NCI-H1417 (cell line): Measurements from ENCODE around the gene NSUN7.
A peak's percentile ranks its signal among the peaks of the same experiment; 100 is the strongest.
"Not testable (repeated sequence)": the region's sequence is repeated elsewhere in the genome, so short reads cannot be mapped to it uniquely, and the experiment has no call there.

Source experiments
- DNase-seq, 3 experiments: peaks; one replicate each; lab custom pipeline; 2025; lab: John Stamatoyannopoulos, UW

NSUN7 gene, protein sequence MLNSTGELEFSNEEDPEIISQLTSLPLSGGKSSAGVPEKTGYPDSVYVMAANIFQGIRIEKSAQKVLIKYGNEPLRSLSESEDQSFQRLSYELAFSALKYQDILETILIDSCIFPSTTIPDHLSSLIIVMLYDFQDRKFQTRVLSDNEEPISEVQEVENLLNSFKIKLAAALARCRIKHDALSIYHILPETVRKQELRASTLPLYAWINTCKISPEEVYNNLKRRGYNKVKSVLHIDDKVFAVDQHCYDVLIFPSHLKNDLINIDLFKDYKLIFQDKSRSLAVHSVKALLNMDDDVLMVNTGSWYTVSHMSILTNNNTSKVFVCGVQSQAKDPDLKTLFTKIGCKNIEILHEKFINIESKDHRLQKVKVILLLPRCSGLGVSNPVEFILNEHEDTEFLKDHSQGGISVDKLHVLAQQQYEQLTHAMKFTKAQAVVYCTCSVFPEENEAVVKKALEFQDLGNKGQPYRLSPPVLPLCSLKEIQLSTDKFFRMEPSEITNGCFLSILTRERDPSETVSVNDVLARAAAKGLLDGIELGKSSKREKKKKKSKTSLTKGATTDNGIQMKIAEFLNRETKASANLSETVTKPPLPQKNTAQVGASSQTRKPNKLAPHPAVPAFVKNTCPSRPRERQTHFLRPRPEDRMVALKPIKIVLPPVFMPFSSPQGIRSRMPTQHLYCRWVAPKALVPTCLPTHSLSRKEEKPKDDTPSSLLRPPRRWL

DNA sequence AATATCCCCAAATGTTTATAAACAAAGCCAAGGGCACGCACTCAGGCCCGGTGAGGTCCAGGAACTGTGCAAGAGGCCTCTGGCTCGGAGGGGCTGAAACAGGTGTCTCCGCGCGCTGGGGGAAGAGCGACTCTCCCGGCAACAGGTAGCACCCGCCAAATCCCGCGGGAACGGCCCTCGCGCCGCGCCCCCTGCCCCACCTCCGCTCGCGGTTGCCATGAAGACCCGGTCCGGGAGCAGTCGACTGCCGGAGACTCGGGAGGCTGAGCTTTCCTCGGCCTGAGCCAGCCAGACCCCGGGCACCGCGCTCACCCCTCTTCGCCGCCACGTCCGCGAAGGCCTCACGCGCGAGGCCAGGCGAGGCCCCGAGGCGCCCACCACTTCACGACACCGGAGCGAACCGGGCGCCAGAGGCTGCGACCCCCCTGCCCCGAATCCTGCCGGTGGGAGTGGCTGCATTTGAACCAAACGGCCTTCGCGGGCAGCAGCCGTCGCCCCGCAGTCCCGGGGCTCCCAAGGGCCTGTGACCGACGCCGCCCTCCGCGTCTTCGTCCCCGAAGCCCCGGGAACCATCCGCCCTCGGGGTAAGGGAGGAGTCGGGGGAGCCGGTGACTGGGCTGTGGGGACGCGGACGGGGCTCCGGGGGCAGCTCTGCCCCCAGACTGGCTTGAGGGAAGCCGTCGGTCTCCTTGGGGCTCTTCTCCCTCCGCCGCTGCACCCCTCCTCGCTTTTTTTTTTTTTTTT, at the start of gene NSUN7:
TSS of gene NSUN7 (plus strand) at position 239 of the 744 bp plus-strand sequence. CDS start 739 bp downstream, outside the sequence.
- DNase-seq = peak; percentile 86 to 94 (median 91)

DNA sequence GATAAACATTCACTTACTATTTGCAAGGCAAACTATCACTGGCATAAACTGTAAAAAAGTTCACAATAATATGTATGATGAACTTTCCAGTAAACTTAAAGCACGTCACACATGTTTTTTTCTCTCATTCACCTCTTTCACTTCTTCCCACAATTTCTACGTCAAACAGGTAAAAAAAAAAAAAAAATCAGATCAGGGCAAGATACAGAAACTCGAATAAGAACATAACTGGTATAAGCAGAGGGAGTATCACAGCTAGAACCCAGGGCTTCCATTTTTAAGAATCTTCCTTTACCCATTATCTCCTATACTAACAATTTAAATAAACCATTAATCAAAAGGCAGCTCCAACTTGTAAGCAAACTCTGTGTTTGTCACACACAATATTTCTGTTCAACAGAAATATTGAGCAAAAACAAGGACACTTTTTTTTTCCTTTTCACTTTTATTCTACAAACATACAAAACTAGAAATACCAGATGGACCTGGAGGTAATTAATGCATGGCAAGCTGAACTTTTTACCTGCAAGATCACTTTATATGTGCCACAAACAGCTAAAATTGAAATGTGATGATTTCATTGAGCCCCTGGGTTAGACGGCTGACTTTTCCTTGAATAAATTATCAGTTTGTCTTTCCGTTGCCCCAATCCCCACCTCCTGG, 47.5 kb upstream of the NSUN7 start:
- DNase-seq = no peak

DNA sequence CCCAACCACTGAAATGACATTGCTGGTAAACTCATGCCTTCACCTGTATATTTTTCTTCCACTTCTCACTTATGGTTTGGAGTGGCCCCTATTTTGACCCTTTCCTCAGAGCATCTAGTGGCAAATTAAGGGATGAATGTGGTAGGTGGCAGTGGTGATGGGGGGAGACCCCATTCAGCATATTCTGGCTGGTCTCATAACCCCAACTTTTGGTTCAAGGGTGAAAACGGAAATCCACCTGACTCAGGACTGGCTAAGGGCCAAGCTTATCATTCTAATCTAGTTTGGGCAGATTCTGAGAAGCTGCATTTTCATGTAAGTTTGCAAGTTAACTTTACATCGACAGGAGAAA, 47.0 kb upstream of the NSUN7 start:
- no peak for DNase-seq

DNA sequence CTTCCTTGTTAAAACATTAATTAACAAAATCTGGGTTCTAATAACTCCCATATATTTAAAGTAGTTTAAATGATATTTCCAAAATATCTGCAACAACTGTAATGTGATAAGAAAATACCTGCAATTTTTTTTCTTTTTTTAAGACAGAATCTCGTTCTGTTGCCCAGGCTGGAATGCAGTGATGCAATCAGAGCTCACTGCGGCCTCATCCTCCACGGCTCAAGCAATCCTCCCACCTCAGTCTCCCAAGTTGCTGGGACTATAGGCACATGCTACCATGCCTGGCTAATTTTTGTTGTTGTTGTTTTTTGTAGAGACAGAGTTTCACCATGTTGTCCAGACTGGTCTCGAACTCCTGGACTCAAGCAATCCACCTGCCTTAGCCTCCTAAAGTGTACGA, 45.7 kb upstream of the NSUN7 start:
- no peak for DNase-seq

DNA sequence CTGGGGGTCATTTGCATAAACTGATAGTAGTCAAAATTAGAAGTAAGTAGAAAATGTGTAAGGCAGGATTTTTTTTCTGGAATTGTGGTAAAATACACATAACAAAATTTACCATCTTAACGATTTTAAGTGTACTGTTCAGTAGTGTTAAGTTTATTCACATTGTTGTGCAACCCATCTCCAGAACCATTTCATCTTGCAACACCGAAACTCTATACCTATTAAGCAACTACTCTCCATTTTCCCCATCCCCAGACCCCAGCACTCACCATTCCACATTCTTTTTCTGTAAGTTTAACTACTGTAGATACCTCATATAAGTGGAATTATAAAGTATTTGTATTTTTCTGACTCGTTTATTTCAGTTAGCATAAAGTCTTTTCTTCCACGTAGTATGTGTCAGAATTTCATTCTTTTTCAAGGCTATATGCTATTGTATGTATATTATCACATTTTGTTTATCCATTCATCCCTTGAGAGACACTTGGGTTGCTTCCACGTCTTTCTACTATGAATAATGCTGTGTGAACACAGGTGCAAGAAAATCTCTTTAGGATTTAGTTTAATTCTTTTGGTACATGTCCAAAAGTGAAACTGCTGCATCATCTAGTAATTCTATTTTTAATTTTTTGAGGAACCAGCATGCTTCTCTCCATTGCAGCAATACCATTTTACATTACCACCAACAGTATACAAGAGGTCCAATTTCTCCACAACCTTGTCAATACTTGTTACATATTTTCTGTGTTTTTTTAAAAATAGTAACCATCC, 39.1 kb upstream of the NSUN7 start:
- no peak for DNase-seq

DNA sequence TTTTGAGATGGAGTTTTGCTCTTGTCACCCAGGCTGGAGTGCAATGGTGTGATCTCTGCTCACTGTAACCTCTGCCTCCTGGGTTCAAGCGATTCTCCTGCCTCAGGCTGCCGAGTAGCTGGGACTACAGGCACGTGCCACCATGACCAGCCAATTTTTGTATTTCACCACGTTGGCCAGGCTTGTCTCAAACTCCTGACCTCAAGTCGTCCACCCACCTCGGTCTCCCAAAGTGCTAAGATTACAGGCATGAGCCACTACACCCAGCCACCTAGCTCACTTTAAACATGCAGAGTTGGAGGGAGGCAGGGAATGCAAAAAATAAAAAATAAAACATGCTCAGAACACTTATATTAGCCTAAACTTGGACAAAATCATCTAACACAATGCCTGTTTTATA, 36.8 kb upstream of the NSUN7 start:
- not testable (repeated sequence) for DNase-seq

DNA sequence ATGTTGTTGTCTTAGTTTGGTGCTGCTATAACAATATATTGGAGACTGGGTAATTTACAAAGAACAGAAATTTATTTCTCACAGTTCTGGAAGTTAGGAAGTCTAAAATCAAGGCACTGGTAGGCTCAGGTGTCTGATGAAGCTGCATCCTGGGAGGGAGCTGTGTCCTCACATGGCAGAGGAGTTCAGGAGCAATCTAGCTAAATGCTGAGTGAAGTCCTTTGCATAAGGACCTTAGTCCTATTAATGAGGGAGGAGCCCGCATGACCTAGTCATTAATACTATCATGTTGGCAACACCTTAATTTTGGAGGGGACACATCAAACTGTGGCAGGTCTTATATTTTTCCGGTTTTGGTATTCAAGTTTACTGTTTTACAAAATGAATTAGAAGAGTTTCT, 36.0 kb upstream of the NSUN7 start:
- DNase-seq = no peak

DNA sequence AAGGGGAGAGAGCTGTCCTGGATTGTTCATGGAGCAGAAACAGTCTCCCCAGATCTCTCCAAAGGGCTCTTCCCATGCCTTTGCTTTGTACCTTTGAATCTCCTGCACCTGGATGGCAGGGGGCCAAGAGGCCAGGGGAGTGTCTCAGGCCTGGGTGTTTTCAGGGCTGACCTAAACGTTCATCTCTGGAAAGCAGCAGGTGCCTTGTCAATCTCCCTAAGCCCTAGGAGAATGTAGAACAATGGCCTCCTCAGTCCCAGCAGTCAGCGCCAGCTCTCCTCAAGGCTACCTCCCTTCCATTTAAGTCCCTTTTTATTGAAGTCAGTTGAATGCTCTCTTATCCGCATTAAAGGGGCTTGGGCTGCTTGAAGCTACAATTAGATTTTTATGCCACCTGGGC, 31.2 kb upstream of the NSUN7 start:
- peak; percentile 31 to 80 (median 50) for DNase-seq

DNA sequence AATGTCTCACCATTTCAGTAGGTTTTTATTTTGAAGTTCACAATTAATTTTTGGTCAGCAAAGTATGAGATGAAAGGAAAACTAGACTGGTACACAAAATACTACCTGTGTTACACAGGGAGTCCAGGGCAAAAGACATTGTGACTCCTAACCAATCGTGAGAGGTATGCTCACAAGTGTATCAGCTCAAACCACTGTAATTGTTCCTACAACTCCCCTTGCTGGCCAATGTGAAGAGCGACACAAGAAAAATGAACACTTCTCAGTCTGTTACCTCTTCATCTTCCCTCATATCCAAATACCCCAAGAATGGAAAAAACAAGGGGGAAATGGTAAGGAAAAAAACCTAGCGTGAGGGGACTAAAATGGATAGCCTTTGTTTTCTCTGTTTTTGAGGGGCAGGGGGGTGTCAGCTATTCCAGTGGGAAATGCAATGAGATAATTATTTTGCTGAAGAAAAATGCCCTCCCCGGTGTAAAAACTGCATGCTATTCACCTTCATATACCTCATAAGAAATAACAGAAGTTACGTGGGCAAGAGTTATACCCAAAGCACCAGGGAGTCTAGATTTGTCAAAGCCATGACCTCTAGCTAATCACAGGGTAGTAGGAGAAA, 30.6 kb upstream of the NSUN7 start:
- peak; percentile 55 to 86 (median 69) for DNase-seq

DNA sequence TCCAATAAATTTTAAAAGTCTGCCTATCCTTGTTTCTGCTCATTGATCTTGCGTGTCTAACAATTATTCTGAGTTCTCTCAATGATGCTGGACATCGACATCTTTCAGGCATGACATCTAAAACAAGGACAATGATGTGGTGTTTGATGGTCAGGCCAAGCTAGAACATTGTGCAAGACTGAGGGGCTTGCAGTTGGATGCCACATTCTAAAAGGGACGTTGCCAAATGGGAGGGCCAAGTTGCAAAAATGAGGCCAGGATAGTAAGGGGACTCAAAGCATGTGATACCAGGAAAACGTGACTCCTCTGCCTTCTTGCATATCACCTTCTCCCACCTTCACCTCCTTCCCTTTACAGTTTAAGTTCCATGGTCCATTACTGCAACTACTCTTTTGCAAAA, 29.4 kb upstream of the NSUN7 start:
- DNase-seq = no peak

DNA sequence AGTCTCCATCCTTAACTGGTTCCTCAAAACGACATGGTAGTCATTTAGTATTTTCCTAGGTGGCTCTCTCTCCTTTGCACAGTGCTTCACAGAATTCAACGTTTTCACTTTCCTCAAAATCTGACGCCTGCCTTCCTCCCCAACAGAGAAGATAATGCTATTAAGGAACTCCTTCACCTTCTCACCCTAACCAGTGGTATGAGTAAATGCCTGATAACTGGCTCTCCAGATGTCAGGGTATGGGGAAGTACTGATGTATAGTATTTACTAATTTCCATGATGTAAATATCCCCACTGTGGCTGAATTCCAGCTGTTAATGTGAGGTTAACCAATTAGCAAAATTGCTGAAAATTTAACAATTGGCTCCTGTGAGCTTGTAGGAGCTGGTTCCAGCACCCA, 28.8 kb upstream of the NSUN7 start:
- no peak for DNase-seq

DNA sequence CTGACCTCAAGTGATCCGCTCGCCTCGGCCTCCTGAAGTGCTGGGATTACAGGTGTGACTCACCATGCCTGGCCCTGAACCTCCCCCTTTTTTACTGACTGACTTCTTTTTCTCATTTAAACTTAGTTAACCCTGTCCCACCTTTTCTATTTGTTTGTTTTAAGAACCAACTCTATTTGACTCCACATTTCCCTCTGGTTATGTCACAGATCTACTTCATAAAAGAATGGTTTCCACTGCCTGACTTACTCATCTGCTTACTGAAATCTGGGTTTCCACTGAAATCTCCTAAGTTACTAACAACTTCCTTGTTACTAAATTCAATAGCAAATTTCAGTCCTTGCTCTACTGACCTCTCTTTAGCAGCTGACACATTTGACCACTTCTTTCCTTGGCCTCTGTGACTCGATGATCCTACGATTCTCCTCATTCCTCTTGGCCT, 28.0 kb upstream of the NSUN7 start:
- no peak for DNase-seq

DNA sequence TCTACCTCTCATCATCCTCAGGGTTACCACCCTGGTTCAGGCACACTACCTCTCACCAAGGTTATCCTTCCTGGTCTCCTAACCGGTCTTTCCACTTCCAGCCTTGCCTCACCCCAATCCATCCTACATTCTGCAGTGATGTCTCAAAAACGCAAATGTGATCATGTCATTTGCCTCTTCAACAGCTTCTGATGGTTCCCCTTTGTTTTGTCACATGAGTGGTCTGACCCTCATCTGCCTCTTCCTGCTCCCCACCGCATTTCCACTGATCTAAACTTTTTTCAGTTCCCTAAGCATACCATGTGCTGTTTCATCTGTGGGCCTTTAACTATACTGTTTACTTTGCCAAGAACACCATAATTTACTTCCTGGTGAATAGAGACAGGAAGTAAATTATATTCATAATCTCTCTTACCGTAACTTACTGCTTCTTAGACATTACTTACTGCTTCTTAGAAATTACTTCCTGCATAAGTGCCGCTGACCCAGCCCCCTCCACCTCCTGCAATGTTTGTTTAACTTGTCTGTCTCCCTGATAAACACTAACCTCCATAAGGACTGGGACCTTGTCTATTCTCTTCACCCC, 27.1 kb upstream of the NSUN7 start:
- peak in 1 of 3 experiments; percentile 22 for DNase-seq

DNA sequence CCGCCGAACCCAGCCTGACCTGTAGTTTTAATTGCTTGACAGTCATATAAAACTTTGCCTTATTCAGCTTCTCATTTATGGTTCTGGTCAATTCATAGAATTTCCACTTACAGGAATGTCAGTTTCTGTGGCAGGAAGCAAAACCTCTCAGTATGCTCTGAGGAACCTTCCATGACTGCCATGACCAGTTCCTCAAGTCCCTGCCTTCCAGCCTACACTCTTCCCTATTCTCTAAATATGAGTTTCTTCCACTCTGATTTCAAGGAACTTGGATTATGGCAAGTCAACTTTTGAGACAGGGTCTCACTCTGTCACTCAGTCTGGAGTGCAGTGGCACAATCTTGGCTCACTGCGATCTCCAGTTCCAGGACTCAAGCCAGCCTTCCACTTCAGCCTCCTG, 26.0 kb upstream of the NSUN7 start:
- DNase-seq = no peak

DNA sequence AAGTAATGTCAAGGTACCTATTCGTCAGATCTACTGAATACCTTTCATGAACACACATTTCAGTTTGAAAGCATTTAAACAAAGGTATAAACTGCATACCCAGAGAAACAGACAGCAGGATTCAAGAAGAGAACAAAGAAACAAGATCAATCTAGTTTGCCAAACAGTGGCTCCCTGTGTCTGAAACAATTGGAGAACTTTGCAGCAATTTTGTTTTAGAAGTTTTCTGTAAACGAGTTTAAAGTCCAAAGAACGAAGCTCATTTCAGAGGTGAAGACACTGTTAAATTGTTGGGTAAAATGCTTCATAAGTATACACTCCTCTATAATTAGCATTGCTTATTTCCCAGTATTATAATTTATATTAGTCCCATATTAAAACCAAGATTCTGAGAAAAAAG, 21.4 kb upstream of the NSUN7 start:
- no peak for DNase-seq

DNA sequence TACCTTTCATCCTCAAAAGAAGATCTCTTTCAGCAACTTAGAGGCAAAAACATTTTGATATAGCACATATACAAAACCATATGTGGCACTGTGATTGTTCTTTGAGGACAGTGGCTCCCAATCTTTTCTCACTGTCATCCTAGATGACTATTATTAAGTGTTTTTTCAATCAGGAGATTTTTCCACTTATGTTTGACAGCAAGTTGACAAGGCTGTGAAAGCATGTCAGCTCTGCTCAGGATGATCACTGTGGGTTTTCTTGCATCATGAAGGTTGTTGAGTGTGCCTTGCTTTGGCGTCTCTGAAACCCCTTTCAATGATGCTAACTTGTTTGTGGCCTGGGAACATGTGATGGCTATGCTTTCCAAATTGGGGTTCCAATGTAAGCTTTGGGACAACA, 20.2 kb upstream of the NSUN7 start:
- peak in 1 of 3 experiments; percentile 6 for DNase-seq

DNA sequence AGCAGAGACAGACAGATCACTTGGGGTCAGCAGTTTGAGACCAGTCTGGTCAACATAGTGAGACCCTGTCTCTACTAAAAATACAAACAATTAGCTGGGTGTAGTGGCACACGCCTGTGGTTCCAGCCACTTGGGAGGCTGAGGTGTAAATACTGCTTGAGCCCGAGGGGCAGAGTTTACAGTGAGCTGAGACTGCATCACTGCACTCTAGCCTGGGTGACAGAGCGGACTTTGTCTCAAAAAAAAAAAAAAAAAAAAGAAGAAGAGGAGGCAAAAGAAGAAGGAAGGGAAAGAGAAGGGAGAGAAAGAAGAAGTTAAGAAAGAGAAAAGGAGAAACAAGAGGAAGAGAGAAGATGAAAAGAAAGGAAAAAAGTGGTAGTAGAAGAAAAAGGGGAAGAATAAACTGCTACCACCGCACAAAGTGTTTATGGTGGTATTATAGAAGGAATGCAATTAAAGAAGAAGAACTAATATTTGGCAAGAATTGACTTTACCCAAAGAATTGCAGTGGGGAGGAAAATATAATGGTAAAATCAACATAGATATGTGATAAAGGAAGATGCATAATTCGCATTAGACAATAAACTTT, 19.6 kb upstream of the NSUN7 start:
- DNase-seq = no peak

DNA sequence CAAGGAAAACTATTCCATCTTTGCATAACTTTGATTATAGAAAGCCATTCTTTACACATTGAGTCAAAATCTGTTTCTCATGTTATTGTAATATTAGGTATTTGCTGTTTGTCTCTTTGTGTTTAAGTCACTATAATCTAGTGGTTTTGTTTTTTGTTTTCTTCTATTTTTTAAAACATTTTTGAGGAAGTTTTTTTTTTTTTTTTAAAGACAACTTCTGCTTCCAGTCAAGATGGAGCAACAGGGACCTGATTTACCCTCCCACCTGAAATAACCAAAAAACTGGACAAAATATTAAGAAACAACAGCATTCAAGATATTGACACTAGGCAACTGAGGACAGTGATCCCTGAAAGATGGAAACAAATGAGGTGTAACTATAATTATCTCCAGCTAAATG, 18.4 kb upstream of the NSUN7 start:
- DNase-seq = no peak

DNA sequence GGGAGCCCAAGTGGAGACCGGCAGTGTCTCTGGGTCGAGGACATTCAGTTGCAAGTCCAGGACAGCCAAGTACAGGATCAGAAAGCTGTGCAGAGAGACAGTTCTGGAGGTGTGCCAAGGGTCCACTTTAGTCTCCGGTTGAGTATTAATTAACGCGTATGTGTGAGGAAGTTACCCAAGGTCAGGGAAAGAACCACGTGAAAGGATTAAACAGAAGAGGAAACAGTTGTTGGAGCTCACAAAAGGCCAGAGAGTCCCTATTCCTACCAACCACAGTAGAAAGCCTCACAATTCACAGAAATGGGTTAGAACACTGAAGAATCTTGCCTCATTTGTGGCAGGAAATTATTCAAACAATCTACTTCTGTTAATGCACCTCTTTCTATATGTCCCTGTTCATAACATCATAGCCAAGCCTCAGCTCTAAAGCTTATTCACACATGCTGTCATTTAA, 17.9 kb upstream of the NSUN7 start:
- DNase-seq = peak; percentile 67 to 95 (median 77)

DNA sequence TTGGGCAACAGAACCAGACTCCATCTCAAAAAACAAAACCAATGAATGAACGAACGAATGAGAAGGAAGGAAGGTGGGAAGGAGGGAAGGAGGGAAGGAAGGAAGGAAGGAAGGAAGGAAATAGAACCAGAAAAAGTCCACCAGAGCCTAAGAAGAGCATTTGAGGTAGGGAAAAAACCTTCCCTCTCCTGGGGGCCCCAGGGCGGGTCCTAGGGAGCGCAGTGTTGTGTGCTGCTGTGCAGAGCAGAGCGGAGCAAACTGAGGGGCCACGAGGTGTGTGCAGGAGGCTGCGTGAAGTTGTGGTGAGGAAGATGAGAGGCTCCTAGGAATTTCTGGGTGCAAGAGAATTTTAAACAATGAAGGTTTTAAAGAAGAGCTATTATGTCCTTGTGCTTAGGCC, 16.0 kb upstream of the NSUN7 start:
- no peak for DNase-seq
